Measurements from ENCODE around the gene MDFIC. TPM values are rescaled to one million over a fixed set of nuclear protein-coding genes. Genes with fewer than 3 reads are reported as not detected.

The MDFIC gene
- total RNA-seq, 3 donors from 2014 or later (not counting 1 experiment from before 2014, with no cell fraction given), result 19.1 to 24.0 (median 21.8) TPM

DNA sequence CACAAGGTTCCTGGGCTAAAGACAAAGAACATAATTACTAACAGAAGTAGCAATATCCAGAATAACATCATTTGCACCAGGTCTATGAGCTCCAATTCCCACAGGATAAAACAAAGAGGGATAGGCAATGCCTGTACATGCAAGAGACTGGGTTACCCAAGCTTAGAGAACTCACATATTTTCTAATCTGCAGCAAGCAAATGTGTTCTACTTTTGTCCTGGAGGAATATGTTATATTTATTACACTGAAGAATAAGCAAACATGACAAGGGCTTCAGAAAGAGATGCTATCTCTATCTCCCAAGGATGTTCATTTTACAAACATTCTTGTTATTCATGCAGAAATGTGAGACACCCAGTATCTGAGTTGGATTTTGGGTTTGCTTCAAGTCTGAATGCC lies 118.6 kb downstream of the MDFIC start:
- intact Hi-C loops (cut with micrococcal nuclease), result no loop called here
- DNase-seq, result no peak
- H3K4me1 ChIP-seq (ENCODE audit: control insufficient read depth, insufficient read depth, low read length), result no peaks in the 10 kb centered on the region
- H3K27ac ChIP-seq (ENCODE audit: low read length), result no peak overlapping the region
- H3K4me3 ChIP-seq (ENCODE audit: low read length), result no peak overlapping the region
- H3K27me3 ChIP-seq (ENCODE audit: control insufficient read depth, insufficient read depth, low read length), result no peaks in the 10 kb centered on the region
- ATAC-seq, result no peak
- H3K36me3 ChIP-seq (ENCODE audit: control insufficient read depth, insufficient read depth, low read length), result no peaks in the 10 kb centered on the region
- Mint-ChIP-seq H3K9me3 (no peaks in the 10 kb centered on the region), H3K36me3 (no peaks in the 10 kb centered on the region), H3K4me1 (peaks cover 8 to 10% of the 10 kb centered on the region in 2 donors), H3K4me3 (no peak overlapping the region), H3K27me3 (ENCODE audit: low read depth in 2 of 2) (no peaks in the 10 kb centered on the region), H3K27ac (no peak overlapping the region)
- TF ChIP-seq, protein P1, sequence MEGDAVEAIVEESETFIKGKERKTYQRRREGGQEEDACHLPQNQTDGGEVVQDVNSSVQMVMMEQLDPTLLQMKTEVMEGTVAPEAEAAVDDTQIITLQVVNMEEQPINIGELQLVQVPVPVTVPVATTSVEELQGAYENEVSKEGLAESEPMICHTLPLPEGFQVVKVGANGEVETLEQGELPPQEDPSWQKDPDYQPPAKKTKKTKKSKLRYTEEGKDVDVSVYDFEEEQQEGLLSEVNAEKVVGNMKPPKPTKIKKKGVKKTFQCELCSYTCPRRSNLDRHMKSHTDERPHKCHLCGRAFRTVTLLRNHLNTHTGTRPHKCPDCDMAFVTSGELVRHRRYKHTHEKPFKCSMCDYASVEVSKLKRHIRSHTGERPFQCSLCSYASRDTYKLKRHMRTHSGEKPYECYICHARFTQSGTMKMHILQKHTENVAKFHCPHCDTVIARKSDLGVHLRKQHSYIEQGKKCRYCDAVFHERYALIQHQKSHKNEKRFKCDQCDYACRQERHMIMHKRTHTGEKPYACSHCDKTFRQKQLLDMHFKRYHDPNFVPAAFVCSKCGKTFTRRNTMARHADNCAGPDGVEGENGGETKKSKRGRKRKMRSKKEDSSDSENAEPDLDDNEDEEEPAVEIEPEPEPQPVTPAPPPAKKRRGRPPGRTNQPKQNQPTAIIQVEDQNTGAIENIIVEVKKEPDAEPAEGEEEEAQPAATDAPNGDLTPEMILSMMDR (IDR thresholded peaks at IDR 0.05), result no peak
- no peaks in the 10 kb centered on the region for H3K9me3 ChIP-seq (ENCODE audit: control insufficient read depth, insufficient read depth, low read length)

DNA sequence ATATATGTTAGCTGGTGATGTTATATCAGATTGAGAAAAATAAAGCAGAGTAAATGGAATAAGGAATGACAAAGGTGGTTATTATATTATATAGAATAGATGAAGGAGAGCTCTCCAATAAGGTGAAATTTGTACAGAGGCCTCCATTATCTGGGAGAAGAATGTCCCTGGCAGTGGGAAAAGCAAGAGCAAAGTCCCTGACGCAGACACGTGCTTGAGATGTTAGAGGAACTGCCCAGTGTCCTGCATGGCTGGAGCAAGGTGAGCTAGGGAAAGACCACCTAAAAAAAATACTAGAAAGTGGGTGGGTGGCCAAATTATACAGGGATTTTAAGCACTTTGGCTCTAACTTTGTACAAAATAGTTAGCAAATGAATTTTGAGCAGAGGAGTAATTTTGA lies 120.7 kb downstream of the MDFIC start:
- TF ChIP-seq, protein P1 (IDR thresholded peaks at IDR 0.05), result no peak
- H3K9me3 ChIP-seq (ENCODE audit: control insufficient read depth, insufficient read depth, low read length), result no peaks in the 10 kb centered on the region
- no peaks in the 10 kb centered on the region for H3K36me3 ChIP-seq (ENCODE audit: control insufficient read depth, insufficient read depth, low read length)
- Mint-ChIP-seq H3K4me1 (peaks cover 0 to under 1% of the 10 kb centered on the region in 2 donors), H3K4me3 (no peak overlapping the region), H3K27ac (no peak overlapping the region), H3K36me3 (no peaks in the 10 kb centered on the region), H3K27me3 (ENCODE audit: low read depth in 2 of 2) (no peaks in the 10 kb centered on the region), H3K9me3 (no peaks in the 10 kb centered on the region)
- no peak for DNase-seq
- WGBS (ENCODE audit: insufficient coverage), result 69% methylated on average over 2 of the region's 2 CpGs
- intact Hi-C loops (cut with micrococcal nuclease), result no loop called here
- H3K27ac ChIP-seq (ENCODE audit: low read length), result no peak overlapping the region
- no peaks in the 10 kb centered on the region for H3K4me1 ChIP-seq (ENCODE audit: control insufficient read depth, insufficient read depth, low read length)
- no peak overlapping the region for H3K4me3 ChIP-seq (ENCODE audit: low read length)
- ATAC-seq, result no peak
- no peaks in the 10 kb centered on the region for H3K27me3 ChIP-seq (ENCODE audit: control insufficient read depth, insufficient read depth, low read length)

DNA sequence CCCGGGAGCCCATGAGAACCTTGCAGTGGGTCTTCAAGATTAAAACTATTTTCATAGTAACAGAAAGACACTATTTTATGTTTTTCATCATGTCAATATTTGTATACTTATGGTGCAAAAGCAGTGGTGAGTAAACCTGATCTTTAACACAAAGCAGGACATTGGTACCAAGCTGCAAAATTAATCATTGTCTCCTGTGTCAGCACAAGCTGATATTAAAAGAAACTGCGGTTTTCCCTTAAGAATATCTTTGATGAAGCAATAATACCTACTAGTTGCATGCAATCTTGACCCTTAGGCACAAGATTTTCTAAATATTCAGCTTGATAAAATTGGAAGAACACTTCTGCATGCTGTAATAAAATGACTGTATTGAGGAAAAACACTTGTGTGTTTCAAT lies 121.7 kb downstream of the MDFIC start:
- Histone ChIP-seq H3K4me3 (ENCODE audit: low read length) (no peak overlapping the region), H3K9me3 (ENCODE audit: control insufficient read depth, insufficient read depth, low read length) (no peaks in the 10 kb centered on the region), H3K27me3 (ENCODE audit: control insufficient read depth, insufficient read depth, low read length) (no peaks in the 10 kb centered on the region), H3K4me1 (ENCODE audit: control insufficient read depth, insufficient read depth, low read length) (no peaks in the 10 kb centered on the region), H3K36me3 (ENCODE audit: control insufficient read depth, insufficient read depth, low read length) (no peaks in the 10 kb centered on the region), H3K27ac (ENCODE audit: low read length) (no peak overlapping the region)
- no peak overlapping the region for H3K4me3 Mint-ChIP-seq
- DNase-seq (no peak), ATAC-seq (no peak)
- no peak overlapping the region for H3K27ac Mint-ChIP-seq
- H3K9me3 Mint-ChIP-seq, result no peaks in the 10 kb centered on the region
- WGBS (ENCODE audit: insufficient coverage), result 67% methylated on average over 2 of the region's 2 CpGs
- H3K27me3 Mint-ChIP-seq (ENCODE audit: low read depth in 2 of 2), result no peaks in the 10 kb centered on the region
- TF ChIP-seq, protein P1 (IDR thresholded peaks at IDR 0.05), result no peak
- intact Hi-C loops (cut with micrococcal nuclease), result no loop called here
- H3K4me1 Mint-ChIP-seq, result no peaks in the 10 kb centered on the region
- H3K36me3 Mint-ChIP-seq, result no peaks in the 10 kb centered on the region

DNA sequence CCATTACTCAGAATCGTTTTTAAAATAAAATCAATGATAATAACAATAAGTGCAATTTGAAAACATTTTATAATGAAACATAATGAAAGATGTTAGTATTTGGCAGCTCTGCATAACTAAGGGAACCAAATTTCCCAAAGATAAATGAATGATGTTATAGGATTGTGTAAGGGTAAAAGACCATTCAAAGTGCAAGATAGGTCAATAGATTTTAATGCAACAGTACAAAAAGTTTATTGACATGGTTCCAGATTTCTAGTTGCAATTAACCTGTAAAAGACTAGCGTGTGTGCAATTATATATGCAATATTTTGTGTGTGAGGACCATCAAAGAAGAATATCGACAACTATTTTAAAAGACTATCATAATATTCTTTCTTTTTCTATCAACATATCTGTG lies 122.3 kb downstream of the MDFIC start:
- TF ChIP-seq, protein P1 (IDR thresholded peaks at IDR 0.05), result no peak
- H3K36me3 Mint-ChIP-seq, result no peaks in the 10 kb centered on the region
- H3K27me3 Mint-ChIP-seq (ENCODE audit: low read depth in 2 of 2), result no peaks in the 10 kb centered on the region
- ATAC-seq, result no peak
- intact Hi-C loops (cut with micrococcal nuclease), result no loop called here
- no peaks in the 10 kb centered on the region for H3K9me3 ChIP-seq (ENCODE audit: control insufficient read depth, insufficient read depth, low read length)
- no peak for DNase-seq
- no peaks in the 10 kb centered on the region for H3K4me1 ChIP-seq (ENCODE audit: control insufficient read depth, insufficient read depth, low read length)
- no peak overlapping the region for H3K27ac Mint-ChIP-seq
- no peaks in the 10 kb centered on the region for H3K36me3 ChIP-seq (ENCODE audit: control insufficient read depth, insufficient read depth, low read length)
- H3K27ac ChIP-seq (ENCODE audit: low read length), result no peak overlapping the region
- no peak overlapping the region for H3K4me3 Mint-ChIP-seq
- H3K4me3 ChIP-seq (ENCODE audit: low read length), result no peak overlapping the region
- no peaks in the 10 kb centered on the region for H3K9me3 Mint-ChIP-seq
- H3K27me3 ChIP-seq (ENCODE audit: control insufficient read depth, insufficient read depth, low read length), result no peaks in the 10 kb centered on the region
- WGBS (ENCODE audit: insufficient coverage), result 100% methylated on average over 1 of the region's 3 CpGs
- no peaks in the 10 kb centered on the region for H3K4me1 Mint-ChIP-seq

Measured in natural killer cell (primary cell).